Vagina (tissue), 2 donors: ENCODE results near the gene VTI1A.

ENCODE experiments used
- POLR2A ChIP-seq, 2 donors: fragments of 450-650 bp; IDR thresholded peaks; one replicate each; pipeline ENCODE4 v1.6.1; 2017; ENCODE audit warnings: antibody characterized with exemption in 2 of 2, mild to moderate bottlenecking in 2 of 2, moderate library complexity in 2 of 2
- POLR2AphosphoS5 ChIP-seq, 2 donors: sonication (generic); formaldehyde crosslinking; IDR thresholded peaks; one replicate each; pipeline ENCODE4 v1.9.0; 2017; ENCODE audit warnings: antibody characterized with exemption in 2 of 2, mild to moderate bottlenecking in 2 of 2, low read depth in 1 of 2; ENCODE audit not compliant: insufficient read depth in 1 of 2
- TF ChIP-seq, protein P1 (sequence below), 3 experiments: fragments of 450-650 bp in 2 of 3; fragments of 200-600 bp in 1 of 3; sonication (generic) in 1 of 3; IDR thresholded peaks; one replicate each; pipeline ENCODE4 v1.5.1; 2017 to 2019; ENCODE audit warnings: antibody characterized with exemption in 3 of 3, mild to moderate bottlenecking in 2 of 3, moderate library complexity in 2 of 3

DNA sequence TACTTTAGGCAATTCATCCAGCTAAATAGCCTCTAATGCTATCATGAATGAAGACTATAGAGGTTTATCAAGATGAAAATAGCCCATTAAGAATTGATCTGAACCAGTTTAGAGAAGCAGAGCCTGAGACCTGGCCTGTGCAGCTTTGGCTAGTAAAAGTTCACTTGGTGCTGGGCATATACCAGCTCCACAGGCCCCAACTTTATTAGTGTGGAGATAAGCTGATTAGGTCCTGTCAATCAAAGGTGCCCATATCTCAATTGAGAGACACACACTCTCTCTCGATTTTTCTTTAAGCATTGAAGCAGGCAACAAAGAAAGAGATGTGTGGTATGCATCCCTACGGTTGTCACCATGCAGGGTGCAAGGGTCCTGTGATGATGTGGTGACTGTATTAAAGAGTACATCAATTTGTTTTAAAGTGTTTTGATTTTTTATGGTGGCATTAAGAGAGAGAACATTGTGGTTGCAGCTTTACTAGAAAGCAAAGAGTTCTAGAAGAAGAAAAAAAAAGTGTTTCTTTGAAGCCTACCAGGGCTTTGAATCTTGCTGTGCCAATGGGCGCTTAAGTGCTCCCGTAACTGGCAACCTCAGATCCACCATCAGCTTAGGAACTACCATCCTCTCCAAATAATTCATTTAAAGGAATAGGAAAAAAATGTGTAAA is 111.6 kb downstream of the VTI1A start:
- TF ChIP-seq, protein P1, sequence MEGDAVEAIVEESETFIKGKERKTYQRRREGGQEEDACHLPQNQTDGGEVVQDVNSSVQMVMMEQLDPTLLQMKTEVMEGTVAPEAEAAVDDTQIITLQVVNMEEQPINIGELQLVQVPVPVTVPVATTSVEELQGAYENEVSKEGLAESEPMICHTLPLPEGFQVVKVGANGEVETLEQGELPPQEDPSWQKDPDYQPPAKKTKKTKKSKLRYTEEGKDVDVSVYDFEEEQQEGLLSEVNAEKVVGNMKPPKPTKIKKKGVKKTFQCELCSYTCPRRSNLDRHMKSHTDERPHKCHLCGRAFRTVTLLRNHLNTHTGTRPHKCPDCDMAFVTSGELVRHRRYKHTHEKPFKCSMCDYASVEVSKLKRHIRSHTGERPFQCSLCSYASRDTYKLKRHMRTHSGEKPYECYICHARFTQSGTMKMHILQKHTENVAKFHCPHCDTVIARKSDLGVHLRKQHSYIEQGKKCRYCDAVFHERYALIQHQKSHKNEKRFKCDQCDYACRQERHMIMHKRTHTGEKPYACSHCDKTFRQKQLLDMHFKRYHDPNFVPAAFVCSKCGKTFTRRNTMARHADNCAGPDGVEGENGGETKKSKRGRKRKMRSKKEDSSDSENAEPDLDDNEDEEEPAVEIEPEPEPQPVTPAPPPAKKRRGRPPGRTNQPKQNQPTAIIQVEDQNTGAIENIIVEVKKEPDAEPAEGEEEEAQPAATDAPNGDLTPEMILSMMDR (IDR thresholded peaks at IDR 0.05) = no peak
- TF ChIP-seq POLR2A (IDR thresholded peaks at IDR 0.05) = no peak
- no peak for TF ChIP-seq POLR2AphosphoS5 (IDR thresholded peaks at IDR 0.05; ENCODE audit: insufficient read depth in 1 of 2, low read depth in 1 of 2)
